DMS114 treated with DMSO at 0.1 percent for 48 hours (cell line): ENCODE data around the gene ATG4A.

Experiments
- DNase-seq: peaks from one replicate; lab custom pipeline; 2025; ENCODE audit not compliant: unreplicated experiment; lab: John Stamatoyannopoulos, UW

ATG4A gene

GRCh38 chrX:108167211-108167872, 75.8 kb downstream of the ATG4A start:
- no peak for DNase-seq

- no peak for DNase-seq
Observed at GRCh38 chrX:108168961-108169740, 77.6 kb downstream of the ATG4A start.

DNA sequence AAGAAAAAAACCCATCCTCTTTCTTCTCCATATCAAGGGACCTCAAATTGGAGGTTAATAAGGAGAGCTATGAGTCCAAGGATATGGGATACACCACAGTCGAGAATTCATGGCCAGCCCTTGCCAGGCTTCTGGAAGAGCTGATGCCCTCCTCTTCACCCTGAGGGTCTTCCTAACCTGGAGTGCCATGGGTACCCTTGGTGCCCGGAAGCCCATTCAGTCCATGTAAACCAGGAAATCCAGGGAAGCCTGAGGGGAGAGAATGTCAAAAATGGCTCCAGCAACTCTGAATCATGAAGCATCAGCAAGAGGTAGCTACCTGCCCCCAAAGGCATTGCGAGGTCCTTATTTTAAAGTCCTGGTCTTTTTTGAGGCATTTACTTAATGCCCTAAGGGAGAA, 78.2 kb downstream of the ATG4A start:
- no peak for DNase-seq

DNA sequence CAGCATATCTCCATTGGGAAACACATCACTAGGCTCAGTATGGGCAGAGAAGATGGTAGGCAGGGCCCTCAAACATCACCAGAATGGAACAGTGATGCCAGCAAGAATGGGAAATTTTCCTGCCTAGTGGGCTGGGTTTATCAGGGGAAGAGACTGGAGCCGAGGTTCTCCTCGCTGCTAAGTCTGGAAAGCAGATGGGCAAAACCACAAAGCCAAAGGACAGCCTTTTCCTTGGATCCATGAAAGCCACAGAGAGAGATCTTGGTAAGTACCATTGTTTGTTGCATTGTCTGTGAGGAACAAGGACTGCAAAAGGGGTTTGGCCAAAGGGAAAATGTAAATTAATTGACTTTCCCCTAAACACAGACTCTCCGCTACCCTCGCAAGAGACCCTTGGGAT, 80.1 kb downstream of the ATG4A start:
- no peak for DNase-seq

DNA sequence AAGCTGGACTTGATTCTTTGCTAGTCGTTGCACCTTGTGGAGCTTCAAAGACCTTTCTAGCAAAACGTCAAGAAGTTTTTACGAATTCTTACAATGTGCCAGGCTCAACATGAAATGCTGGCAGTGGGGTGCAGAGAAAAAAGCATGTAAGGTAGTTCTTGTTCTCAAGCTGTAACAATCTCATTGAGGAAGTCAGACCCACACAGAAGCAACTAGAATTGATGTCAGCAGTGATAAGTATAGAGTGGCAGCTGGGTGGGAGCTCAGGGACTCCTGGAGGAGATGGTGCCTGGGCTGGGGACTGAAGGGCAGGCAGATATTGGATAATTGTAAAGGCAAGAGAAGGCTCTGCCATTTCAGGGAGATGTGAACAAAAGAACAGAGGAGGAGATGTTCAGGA, 82.3 kb downstream of the ATG4A start:
- DNase-seq: no peak

DNA sequence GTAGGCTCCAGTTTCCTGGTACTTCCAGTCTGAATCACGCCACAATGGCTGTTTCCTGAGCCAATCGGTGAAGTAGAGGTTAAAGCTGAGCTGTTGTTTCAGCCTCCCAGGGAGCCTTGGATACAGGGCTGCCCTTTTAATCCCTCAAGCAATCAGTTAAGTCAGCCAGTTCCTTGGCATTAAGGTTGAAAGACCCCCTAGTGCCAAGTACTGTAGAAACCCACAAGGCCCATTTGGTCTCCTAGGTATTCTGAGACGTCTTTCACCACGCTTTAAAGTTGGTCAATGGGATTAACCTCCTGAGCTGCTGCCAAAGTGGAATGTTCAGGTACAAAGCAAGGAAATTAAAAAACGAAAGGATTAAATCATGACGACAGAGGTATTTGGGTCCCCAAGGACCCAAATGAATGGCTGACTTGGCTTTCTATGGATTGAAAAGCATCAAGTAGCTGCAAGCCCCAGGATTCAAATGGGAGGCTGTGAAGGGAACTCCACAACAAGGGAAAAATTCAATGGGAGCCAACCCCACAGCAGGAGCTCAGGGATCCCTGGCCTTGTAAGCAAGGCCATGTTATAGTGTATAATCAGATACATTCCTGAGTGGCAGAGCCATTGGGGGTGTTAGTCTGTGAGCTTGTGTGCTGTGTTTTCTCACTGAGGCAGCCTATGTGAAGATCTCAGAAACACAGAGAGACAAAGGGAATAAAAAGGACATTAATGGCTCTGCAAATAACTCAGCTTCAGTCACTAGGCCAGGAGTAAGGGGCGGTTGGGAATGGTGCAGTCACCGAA, 86.0 kb downstream of the ATG4A start:
- no peak for DNase-seq

GRCh38 chrX:108178143-108178498, 86.5 kb downstream of the ATG4A start:
- DNase-seq: no peak

GRCh38 chrX:108186811-108187210, 95.2 kb downstream of the ATG4A start:
- no peak for DNase-seq

DNA sequence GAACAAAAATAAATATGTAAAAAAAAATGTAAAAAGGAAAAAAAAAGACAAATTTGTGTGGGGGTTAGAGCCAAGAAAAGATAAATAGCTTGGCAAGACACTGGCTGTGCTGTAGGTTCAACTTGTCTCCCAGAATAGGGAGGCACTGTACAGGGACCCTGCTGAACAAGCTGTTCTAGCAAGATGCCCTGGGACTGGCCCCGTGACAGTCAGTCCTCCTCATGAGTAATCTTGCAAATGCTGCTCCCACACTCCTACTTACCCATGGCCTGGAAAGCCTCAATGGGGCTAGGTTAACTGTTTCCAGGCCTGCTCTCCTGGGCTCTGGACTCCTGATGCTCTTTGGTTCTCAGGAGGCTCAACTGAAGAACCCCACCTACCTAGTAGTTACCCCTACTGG, 106.8 kb downstream of the ATG4A start:
- no peak for DNase-seq

- no peak for DNase-seq
Observed at GRCh38 chrX:108199041-108199440, 107.5 kb downstream of the ATG4A start.

GRCh38 chrX:108199691-108200090, 108.1 kb downstream of the ATG4A start:
- peak; percentile 1 for DNase-seq

- no peak for DNase-seq
Observed at GRCh38 chrX:108203540-108203939, 112.0 kb downstream of the ATG4A start.
